ENCODE measurements around the gene HRCT1. TPM values are rescaled to one million over a fixed set of nuclear protein-coding genes. Genes with fewer than 3 reads are reported as not detected.

The HRCT1 gene
- total RNA-seq, 2 donors from 2014 or later: not detected

DNA sequence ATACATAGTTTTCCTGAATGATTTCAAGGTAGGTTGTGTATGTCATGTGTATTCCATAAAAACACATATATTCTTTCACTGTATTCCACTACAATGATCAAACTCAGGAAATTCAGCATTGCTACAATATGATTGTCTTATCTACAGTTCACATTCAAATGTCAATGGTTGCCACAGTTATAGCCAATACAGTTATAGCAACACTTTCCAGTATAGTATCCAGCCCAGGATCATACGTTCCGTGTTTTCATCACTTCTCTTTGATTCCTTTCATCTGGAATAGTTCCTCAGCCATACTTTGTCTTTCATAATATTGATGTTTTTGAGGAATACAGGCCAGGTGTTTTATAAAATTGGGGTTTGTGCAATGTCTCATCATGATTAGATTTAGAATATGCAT is 42.4 kb downstream of the HRCT1 start:
- ATAC-seq (no peak), DNase-seq (no peak)
- Mint-ChIP-seq H3K36me3 (ENCODE audit: low read depth) (no peaks in the 10 kb centered on the region), H3K4me1 (peaks cover 21% of the 10 kb centered on the region), H3K4me3 (no peak overlapping the region), H3K27ac (no peak overlapping the region), H3K27me3 (peaks cover 6% of the 10 kb centered on the region)
- no peaks in the 10 kb centered on the region for H3K9me3 ChIP-seq (ENCODE audit: control insufficient read depth, low read length, poor library complexity, severe bottlenecking)

DNA sequence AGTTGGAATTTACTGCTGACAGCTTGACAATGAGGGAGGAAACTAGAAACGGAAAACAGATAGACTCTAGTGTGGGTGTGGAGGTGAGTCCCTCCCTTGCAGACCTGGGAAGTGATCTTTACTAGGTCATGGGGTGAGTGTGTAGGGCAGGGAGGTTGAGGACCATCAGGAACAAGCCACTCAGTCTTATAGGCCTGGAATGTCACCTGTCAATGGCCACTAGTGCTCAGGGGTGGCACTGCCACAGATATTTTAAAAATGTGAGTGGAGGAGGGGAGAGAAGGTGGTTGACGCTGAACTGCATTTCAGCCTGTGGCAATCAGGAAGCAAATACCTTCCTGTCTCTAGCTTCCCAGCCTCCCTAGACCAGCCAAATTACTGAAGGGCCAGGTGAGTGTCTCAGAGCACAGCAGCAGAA is 42.9 kb downstream of the HRCT1 start:
- H3K27me3 Mint-ChIP-seq: peaks cover 6% of the 10 kb centered on the region
- peaks cover 19% of the 10 kb centered on the region for H3K4me1 Mint-ChIP-seq
- H3K9me3 ChIP-seq (ENCODE audit: control insufficient read depth, low read length, poor library complexity, severe bottlenecking): no peaks in the 10 kb centered on the region
- H3K4me3 Mint-ChIP-seq: peak overlapping the region; percentile 21
- peak overlapping the region; percentile 61 for H3K27ac Mint-ChIP-seq
- no peaks in the 10 kb centered on the region for H3K36me3 Mint-ChIP-seq (ENCODE audit: low read depth)
- ATAC-seq (peak; percentile 21), DNase-seq (no peak)

DNA sequence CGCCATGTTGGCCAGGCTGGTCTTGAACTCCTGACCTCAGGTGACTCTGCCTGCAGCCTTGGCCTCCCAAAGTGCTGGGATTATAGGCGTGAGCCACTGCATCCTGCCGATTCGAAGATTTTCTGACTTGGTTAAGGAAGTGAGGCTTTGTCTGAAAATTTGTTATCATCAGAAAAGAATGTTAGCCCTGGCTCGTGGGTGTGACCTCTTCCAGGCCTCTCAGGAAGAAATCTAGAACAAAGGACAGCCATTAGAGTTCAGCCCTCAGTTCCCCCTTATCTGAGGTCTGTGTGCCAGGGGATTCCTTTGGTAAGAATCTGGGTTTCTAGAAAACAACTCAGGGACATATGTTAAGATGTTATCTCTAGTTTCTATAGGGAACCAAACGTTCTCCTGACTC is 45.7 kb downstream of the HRCT1 start:
- peaks cover 18% of the 10 kb centered on the region for H3K27me3 Mint-ChIP-seq
- H3K9me3 ChIP-seq (ENCODE audit: control insufficient read depth, low read length, poor library complexity, severe bottlenecking): no peaks in the 10 kb centered on the region
- peaks cover 15% of the 10 kb centered on the region for H3K4me1 Mint-ChIP-seq
- no peak overlapping the region for H3K27ac Mint-ChIP-seq
- H3K36me3 Mint-ChIP-seq (ENCODE audit: low read depth): no peaks in the 10 kb centered on the region
- ATAC-seq (no peak), DNase-seq (no peak)
- H3K4me3 Mint-ChIP-seq: no peak overlapping the region

DNA sequence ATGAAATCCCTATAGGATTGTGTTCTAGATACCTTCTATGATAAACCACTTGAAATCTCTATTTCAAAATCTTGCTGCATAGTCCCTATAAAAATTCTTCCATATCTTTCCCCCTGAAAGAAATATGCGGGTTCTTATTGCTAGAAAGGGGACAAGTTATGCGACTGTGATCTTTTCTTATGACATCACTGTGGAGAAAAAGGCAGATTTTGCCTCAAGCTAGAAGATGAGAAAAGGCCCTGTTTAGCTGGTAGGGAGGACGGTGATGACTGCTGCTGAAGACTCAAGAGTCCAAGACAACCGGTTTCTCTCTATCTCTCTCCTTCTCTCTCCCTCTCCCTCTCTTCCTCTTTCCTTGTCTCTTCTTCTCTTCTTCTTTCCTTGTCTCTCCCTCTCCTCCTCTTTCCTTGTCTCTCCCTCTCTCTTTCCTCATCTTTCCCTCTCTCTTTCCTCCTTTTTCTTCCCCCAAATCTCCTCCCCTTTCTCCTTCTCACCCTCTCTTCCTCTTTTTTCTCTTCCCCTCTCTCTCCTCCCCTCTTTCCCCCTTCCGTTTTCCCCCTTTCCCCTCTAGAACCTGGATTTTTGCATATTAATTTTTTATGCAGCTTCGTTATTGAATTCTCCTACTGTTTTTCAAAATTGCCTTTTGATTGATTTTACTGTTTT is 46.7 kb downstream of the HRCT1 start:
- H3K27ac Mint-ChIP-seq: no peak overlapping the region
- no peak overlapping the region for H3K4me3 Mint-ChIP-seq
- ATAC-seq (no peak), DNase-seq (no peak)
- H3K9me3 ChIP-seq (ENCODE audit: control insufficient read depth, low read length, poor library complexity, severe bottlenecking): no peaks in the 10 kb centered on the region
- no peaks in the 10 kb centered on the region for H3K36me3 Mint-ChIP-seq (ENCODE audit: low read depth)
- H3K4me1 Mint-ChIP-seq: peaks cover 15% of the 10 kb centered on the region
- H3K27me3 Mint-ChIP-seq: peaks cover 27% of the 10 kb centered on the region

DNA sequence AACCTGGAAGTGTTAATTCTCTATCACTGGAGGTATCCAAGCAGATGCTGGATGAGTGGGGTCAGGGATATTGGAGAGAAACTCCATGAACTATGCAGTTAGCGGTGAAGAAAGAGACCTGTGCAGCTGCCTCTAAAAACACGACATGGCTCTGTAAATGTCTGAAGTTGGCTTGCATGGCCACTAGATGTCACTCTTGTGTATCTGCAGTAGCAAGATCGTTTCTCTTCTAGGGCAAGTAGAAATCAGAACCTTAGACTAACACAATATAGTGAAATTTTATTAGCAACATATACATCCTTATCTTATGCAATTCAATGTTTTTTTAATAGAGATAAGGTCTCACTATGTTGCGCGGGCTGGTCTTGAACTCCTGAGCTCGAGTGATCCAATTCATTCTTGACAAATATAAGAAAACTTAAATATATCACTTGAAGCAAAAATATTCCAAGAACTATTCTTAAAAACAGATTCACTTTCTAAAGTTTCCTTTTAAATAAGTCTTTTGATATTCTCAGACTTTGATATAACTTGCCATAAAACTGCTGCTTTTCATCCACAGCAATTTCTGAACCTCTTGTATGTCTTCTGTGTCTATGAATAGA is 49.0 kb downstream of the HRCT1 start:
- peaks cover 6% of the 10 kb centered on the region for H3K4me1 Mint-ChIP-seq
- ATAC-seq: peak; percentile 84
- no peaks in the 10 kb centered on the region for H3K36me3 Mint-ChIP-seq (ENCODE audit: low read depth)
- H3K27ac Mint-ChIP-seq: no peak overlapping the region
- no peaks in the 10 kb centered on the region for H3K9me3 ChIP-seq (ENCODE audit: control insufficient read depth, low read length, poor library complexity, severe bottlenecking)
- peak in 1 of 3 donors; percentile 27 for DNase-seq
- H3K27me3 Mint-ChIP-seq: peaks cover 31% of the 10 kb centered on the region
- no peak overlapping the region for H3K4me3 Mint-ChIP-seq

DNA sequence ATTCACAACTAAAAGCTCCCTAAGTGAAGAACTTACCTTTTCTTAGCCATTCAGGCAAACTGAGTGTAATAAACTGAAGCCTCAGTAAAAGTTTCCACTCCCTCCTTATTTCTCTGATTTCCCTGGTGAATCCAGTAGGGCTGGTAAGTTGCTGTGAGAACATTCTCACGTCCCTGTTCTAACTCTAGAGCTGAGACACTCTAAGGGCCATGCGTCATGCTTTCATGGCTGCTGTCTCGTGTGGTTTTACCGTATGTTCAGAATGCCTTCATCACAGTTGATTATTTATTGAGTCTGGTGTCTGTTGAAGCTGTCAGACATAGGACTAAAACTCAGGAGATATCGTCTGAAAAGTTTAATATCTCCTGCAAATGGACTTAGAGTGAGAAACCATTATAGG is 50.6 kb downstream of the HRCT1 start:
- Mint-ChIP-seq H3K36me3 (ENCODE audit: low read depth) (no peaks in the 10 kb centered on the region), H3K4me3 (no peak overlapping the region), H3K27ac (no peak overlapping the region), H3K27me3 (peaks cover 37% of the 10 kb centered on the region), H3K4me1 (peaks cover 6% of the 10 kb centered on the region)
- DNase-seq: no peak
- no peak for ATAC-seq
- no peaks in the 10 kb centered on the region for H3K9me3 ChIP-seq (ENCODE audit: control insufficient read depth, low read length, poor library complexity, severe bottlenecking)

Other genes starting within 250 kb of the HRCT1 start
- over 10,000 TPM in 1 of 2 donors, 1,000 to 10,000 TPM in 1; 7,466 to 10,512 TPM for gene RMRP, start 248.2 kb upstream of the HRCT1 start, total RNA-seq
- 10 to 100 TPM; 27.7 to 35.2 TPM for gene CCDC107, start 247.9 kb upstream of the HRCT1 start, total RNA-seq
- gene ARHGEF39, start 241.0 kb upstream of the HRCT1 start, total RNA-seq: 1 to 10 TPM; 1.6 to 3.1 TPM
- not detected for gene CA9, start 232.3 kb upstream of the HRCT1 start, total RNA-seq
- 10 to 100 TPM; 29.2 to 33.9 TPM for gene TPM2, start 216.3 kb upstream of the HRCT1 start, total RNA-seq
- gene TLN1, start 174.0 kb upstream of the HRCT1 start, total RNA-seq: 100 to 1,000 TPM; 259 to 617 TPM
- gene CREB3, start 173.5 kb upstream of the HRCT1 start, total RNA-seq: 10 to 100 TPM; 16.0 to 16.5 TPM
- 10 to 100 TPM; 28.6 to 28.7 TPM for gene GBA2, start 157.0 kb upstream of the HRCT1 start, total RNA-seq
- gene RGP1, start 156.9 kb upstream of the HRCT1 start, total RNA-seq: 10 to 100 TPM; 25.5 to 26.5 TPM
- not detected for gene MSMP, start 151.9 kb upstream of the HRCT1 start, total RNA-seq
- gene NPR2, start 114.6 kb upstream of the HRCT1 start, total RNA-seq: 1 to 10 TPM; 3.8 to 4.0 TPM
- under 1 TPM; 0.81 to 0.97 TPM for gene SPAG8, start 93.9 kb upstream of the HRCT1 start, total RNA-seq
- 10 to 100 TPM; 15.0 to 20.5 TPM for gene HINT2, start 91.2 kb upstream of the HRCT1 start, total RNA-seq
- gene FAM221B, start 77.5 kb upstream of the HRCT1 start, total RNA-seq: not detected
- gene TMEM8B, start 77.0 kb upstream of the HRCT1 start, total RNA-seq: 1 to 10 TPM; 4.5 to 7.1 TPM
- gene OR13J1, start 35.8 kb upstream of the HRCT1 start, total RNA-seq: not detected
- gene SPAAR, start 3.3 kb downstream of the HRCT1 start, total RNA-seq: not detected
- gene OR2S2, start 52.0 kb downstream of the HRCT1 start, total RNA-seq: not detected
- 1 to 10 TPM; 6.4 to 7.8 TPM for gene RECK, start 130.7 kb downstream of the HRCT1 start, total RNA-seq
- 10 to 100 TPM; 32.5 to 51.4 TPM for gene GLIPR2, start 230.5 kb downstream of the HRCT1 start, total RNA-seq

Data from T-helper 17 cell (primary cell).